ENCODE measurements around the gene ACKR4.

Gene ACKR4

DNA sequence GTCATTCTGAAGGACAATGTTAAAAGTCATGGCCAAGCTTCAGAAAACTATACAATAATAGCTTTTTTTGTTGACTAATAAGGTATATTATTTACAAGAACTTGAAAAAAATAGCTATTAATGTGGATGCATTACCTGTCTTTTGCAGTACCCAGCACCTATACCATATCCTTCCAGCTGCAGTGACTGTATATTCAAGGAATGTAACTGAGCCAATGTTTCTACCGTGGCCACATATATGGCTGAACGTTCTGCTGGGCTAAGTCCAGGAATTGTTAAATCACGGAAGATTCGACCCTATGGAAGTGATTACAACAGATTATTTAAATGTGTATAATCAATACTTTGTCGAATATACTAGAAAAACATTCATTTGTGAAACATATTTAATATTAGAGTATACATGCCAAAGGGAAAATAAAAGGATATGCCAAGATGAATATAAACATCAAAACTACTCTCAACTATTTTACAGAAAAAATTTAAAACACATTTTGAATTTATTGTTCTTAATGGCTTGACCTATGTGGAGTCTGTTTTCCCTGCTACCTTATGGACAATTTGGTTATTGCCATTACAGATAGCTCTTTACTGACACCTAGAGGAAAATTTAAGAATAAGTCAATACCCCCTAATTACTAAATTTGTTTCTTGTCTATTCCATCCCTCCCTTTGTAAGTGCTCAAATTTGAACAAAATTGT lies 44.9 kb downstream of the ACKR4 start:
- DNase-seq (ENCODE audit: low read depth in 2 of 2), result no peak

DNA sequence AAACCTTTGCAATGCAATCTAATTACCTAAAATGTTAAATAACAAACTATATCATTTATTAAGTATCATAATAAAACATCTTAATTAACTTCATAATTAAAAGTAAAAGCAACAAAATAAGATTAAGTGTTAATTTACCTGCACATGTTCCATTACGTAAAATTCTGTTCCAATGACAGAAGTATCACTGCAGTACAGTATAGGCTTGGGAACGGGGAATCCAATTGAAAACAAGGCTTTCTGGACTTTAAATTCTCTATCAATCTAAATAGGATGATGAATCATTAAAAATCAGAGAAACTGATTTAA lies 45.4 kb downstream of the ACKR4 start:
- DNase-seq (ENCODE audit: low read depth in 2 of 2), result no peak

DNA sequence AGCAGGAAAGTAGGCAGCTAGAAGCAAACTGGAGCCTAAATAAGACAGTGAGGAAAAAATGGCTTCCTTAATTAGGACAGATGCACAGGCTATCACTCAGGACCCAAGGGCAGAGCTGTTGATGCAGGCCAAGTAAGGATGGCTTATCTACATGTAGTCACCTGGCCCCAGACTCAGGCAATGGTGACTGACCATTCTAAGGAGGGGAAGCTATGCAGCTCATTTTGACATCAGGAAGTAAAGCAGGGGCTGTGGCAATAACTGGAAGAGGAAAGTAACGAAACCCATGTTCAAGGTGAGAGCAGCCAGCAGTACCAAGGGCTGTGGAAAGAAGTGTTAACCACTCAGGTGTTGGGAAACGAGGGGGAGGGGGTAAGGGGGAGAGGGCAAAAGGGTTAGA lies 46.3 kb downstream of the ACKR4 start:
- DNase-seq (ENCODE audit: low read depth in 2 of 2), result no peak

DNA sequence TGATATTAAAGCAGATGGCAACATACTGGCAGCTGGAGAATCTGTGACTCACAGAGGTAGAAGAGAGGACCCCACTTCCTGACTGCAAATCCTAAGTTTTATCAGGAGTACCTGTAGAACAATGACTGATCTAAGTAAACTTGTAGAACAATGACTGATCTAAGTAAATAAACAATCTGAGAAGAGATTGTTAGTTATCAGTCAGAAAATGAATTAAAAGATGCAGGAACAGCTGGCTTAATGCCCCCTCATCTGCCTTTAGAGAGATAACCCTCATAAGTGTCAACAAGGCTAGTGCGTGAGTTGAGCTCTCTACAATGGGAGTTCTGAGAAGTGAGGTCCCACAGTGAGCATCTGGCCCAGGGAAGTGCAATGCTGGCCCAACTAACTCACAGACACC lies 48.0 kb downstream of the ACKR4 start:
- DNase-seq (ENCODE audit: low read depth in 2 of 2), result no peak

DNA sequence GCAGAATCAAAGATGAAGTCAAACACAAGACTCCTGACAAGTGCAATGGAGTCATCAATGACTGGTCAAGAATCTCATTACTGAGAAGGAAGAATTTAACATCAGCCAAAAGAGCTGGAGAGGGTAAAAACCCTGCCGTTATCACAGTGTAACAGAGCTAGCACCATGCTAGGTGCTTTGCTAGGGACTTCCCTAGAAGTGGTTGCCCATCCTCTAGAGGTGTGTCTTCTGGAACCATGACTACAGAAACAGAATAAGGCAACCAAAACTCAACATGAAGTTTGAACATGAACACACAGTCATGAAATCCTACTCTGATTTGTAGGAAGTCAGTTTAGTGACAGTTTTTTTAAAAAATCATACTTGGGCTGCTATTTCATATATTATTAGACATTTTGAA lies 53.1 kb downstream of the ACKR4 start:
- DNase-seq (ENCODE audit: low read depth in 2 of 2), result no peak

Data from stimulated activated CD4-positive, alpha-beta T cell treated with anti-CD3 and anti-CD28 coated beads, Interleukin-1b, Interleukin-23, amount 100 ng/mL, for 1 hour (primary cell).